HCT116 (cell line): ENCODE results near the gene OR13J1. TPM values are rescaled to one million over a fixed set of nuclear protein-coding genes. Genes with fewer than 3 reads are reported as not detected.

Experiments used
- ATAC-seq: fragments of 200-7000 bp; cut with Tn5 transposase; 2 replicates; pipeline ENCODE4 v1.9.1; 2020; ENCODE audit warnings: mild to moderate bottlenecking, moderate library complexity
- BruUV-seq: library from RNA; stranded (reverse); fragments of 400-500 nt; replicated peaks from 2 replicates; lab custom pipeline; 2021; lab: Mats Ljungman, UMichigan
- CTCF ChIA-PET: fragments of 300-600 bp; sonication (Branson Sonifier 250); formaldehyde crosslinking; loops from one replicate; lab custom pipeline; 2021; ENCODE audit warnings: antibody characterized with exemption; lab: Charles Lee
- POLR2A ChIA-PET: fragments of 300-600, 350-600 bp; sonication (Branson Sonifier 250); formaldehyde crosslinking; loops from one replicate; lab custom pipeline; 2021; ENCODE audit warnings: antibody characterized with exemption; lab: Charles Lee
- RAD21 ChIA-PET, 2 experiments: fragments of 300-600 bp; sonication (Branson Sonifier 250); formaldehyde crosslinking; loops; one replicate each; lab custom pipeline; 2023; ENCODE audit warnings: low total read pairs in 2 of 2; ENCODE audit not compliant: uncharacterized antibody in 2 of 2, unreplicated experiment in 2 of 2, low non-redundant PET in 1 of 2; lab: Charles Lee
- DNase-seq: peaks from one replicate; pipeline ENCODE4 v3.0.0-alpha.2; 2010; ENCODE audit warnings: low read depth, low spot score
- H2AFZ ChIP-seq: fragments of 200-600 bp; shearing (Covaris generic), sonication (generic); 2 replicates; pipeline ENCODE4 v1.6.1; 2017; ENCODE audit warnings: low read depth, mixed run types, mixed read lengths, antibody characterized with exemption, low read length; ENCODE audit not compliant: poor library complexity, severe bottlenecking
- H3K27ac ChIP-seq: 2 replicates; pipeline ENCODE4 v1.5.1; 2012; ENCODE audit warnings: low read depth, low read length
- H3K27me3 ChIP-seq: fragments of 200-600 bp; sonication (generic); 2 replicates; pipeline ENCODE4 v1.6.1; 2016; ENCODE audit warnings: mixed run types, low read length, mixed read lengths; ENCODE audit not compliant: insufficient read depth
- H3K36me3 ChIP-seq, 2 experiments: fragments of 200-500 bp in 1 of 2; fragments of 200-600 bp in 1 of 2; sonication (Bioruptor generic) in 1 of 2; sonication (generic) in 1 of 2; 2 replicates each; pipeline versions ENCODE4 v1.5.1 to v1.6.1; 2014 to 2016; ENCODE audit warnings: low read length in 2 of 2, inconsistent platforms in 1 of 2, mixed read lengths in 1 of 2, mixed run types in 1 of 2; ENCODE audit not compliant: insufficient read depth in 2 of 2, control insufficient read depth in 1 of 2
- H3K4me1 ChIP-seq, 2 experiments: fragments of 200-600 bp in 1 of 2; sonication (generic) in 1 of 2; 2 replicates each; pipeline versions ENCODE4 v1.5.1 to v1.6.1; 2012 to 2017; ENCODE audit warnings: low read length in 2 of 2, inconsistent platforms in 1 of 2, mild to moderate bottlenecking in 1 of 2, mixed read lengths in 1 of 2, mixed run types in 1 of 2, moderate library complexity in 1 of 2; ENCODE audit not compliant: insufficient read depth in 2 of 2, control insufficient read depth in 1 of 2
- H3K4me2 ChIP-seq: fragments of 200-600 bp; sonication (generic); 2 replicates; pipeline ENCODE4 v1.6.1; 2017; ENCODE audit warnings: mixed run types, low read length, mixed read lengths
- H3K4me3 ChIP-seq, 2 experiments: fragments of 200-600 bp in 1 of 2; sonication (generic) in 1 of 2; replicated peaks in 1 of 2; 2 replicates each; pipeline ENCODE4 v1.5.1; 2011 to 2016; ENCODE audit warnings: low read length in 2 of 2, control low read depth in 1 of 2, low read depth in 1 of 2, mild to moderate bottlenecking in 1 of 2, mixed read lengths in 1 of 2, mixed run types in 1 of 2
- H3K79me2 ChIP-seq: fragments of 200-600 bp; sonication (generic); 2 replicates; pipeline ENCODE4 v1.6.1; 2017; ENCODE audit warnings: mild to moderate bottlenecking, mixed run types, low read length, moderate library complexity, mixed read lengths; ENCODE audit not compliant: insufficient read depth
- H3K9ac ChIP-seq: fragments of 200-600 bp; sonication (generic); 2 replicates; pipeline ENCODE4 v1.6.1; 2016; ENCODE audit warnings: low read length, mixed read lengths
- H3K9me2 ChIP-seq: fragments of 200-600 bp; sonication (generic), shearing (Covaris generic); 2 replicates; pipeline ENCODE4 v1.6.1; 2017; ENCODE audit warnings: mixed run types, mild to moderate bottlenecking, moderate library complexity; ENCODE audit not compliant: insufficient read depth
- H3K9me3 ChIP-seq, 2 experiments: fragments of 200-500 bp in 1 of 2; fragments of 200-600 bp in 1 of 2; sonication (Bioruptor generic) in 1 of 2; sonication (generic) in 1 of 2; 2 replicates each; pipeline ENCODE4 v1.6.1; 2014 to 2017; ENCODE audit warnings: low read length in 2 of 2, mixed read lengths in 2 of 2, inconsistent platforms in 1 of 2, low read depth in 1 of 2, mild to moderate bottlenecking in 1 of 2, mixed run types in 1 of 2, moderate library complexity in 1 of 2; ENCODE audit not compliant: control insufficient read depth in 1 of 2, insufficient read depth in 1 of 2
- H4K20me1 ChIP-seq: fragments of 200-600 bp; sonication (generic), shearing (Covaris generic); 2 replicates; pipeline ENCODE4 v1.6.1; 2017; ENCODE audit warnings: mixed run types, mild to moderate bottlenecking, moderate library complexity; ENCODE audit not compliant: insufficient read depth
- CTCF ChIP-seq, 3 experiments: fragments of 200-600 bp in 1 of 3; sonication (generic) in 1 of 3; IDR thresholded peaks in 2 of 3; conservative IDR thresholded peaks in 1 of 3; 2 replicates each; pipeline ENCODE4 v1.5.1; 2012 to 2017; ENCODE audit warnings: low read depth in 2 of 3, low read length in 2 of 3, antibody characterized with exemption in 1 of 3, borderline replicate concordance in 1 of 3, control low read depth in 1 of 3, mild to moderate bottlenecking in 1 of 3, mixed read lengths in 1 of 3, mixed run types in 1 of 3, moderate library complexity in 1 of 3; ENCODE audit not compliant: insufficient read depth in 1 of 3
- ELF1 ChIP-seq: IDR thresholded peaks from 2 replicates; pipeline ENCODE4 v1.6.1; 2012; ENCODE audit warnings: low read depth, borderline replicate concordance
- EZH2phosphoT487 ChIP-seq: fragments of 200-600 bp; IDR thresholded peaks from 2 replicates; pipeline ENCODE4 v1.6.1; 2018; ENCODE audit warnings: antibody characterized with exemption, borderline replicate concordance
- FOSL1 ChIP-seq: IDR thresholded peaks from 2 replicates; pipeline ENCODE4 v1.6.1; 2012; ENCODE audit warnings: low read depth
- MAX ChIP-seq: IDR thresholded peaks from 2 replicates; pipeline ENCODE4 v1.6.1; 2012
- SP1 ChIP-seq: IDR thresholded peaks from 2 replicates; pipeline ENCODE4 v1.6.1; 2012; ENCODE audit warnings: low read depth
- TCF7L2 ChIP-seq: IDR thresholded peaks from 2 replicates; pipeline ENCODE4 v1.7.0; 2011; ENCODE audit warnings: borderline replicate concordance, inconsistent platforms; ENCODE audit not compliant: insufficient read depth, insufficient read length; ENCODE audit errors: extremely low read depth
- YY1 ChIP-seq: IDR thresholded peaks from 2 replicates; pipeline ENCODE4 v1.6.1; 2011; ENCODE audit warnings: low read length, low read depth, moderate library complexity, mild to moderate bottlenecking; ENCODE audit not compliant: insufficient replicate concordance; ENCODE audit errors: extremely low read depth
- intact Hi-C: fragments of 100-400 bp; cut with micrococcal nuclease; formaldehyde crosslinking; loops from 2 replicates; pipeline ENCODE4 v1.10.0; 2022
- total RNA-seq: library from RNA; stranded (reverse); gene quantifications from one replicate; pipeline ENCODE4 v1.2.1, GENCODE V29; 2021; ENCODE audit not compliant: unreplicated experiment

The OR13J1 gene
- total RNA-seq, 1 experiment from 2014 or later: not detected

- ChIA-PET CTCF (interaction anchor here (0.6 to 2.2 kb wide), 13 partner anchors 9 to 170 kb away, joined by 3 to 24 read pairs (median 6); partner anchors contain the start of genes CREB3 and TLN1), RAD21 (interaction anchor here (0.7 kb wide), 2 partner anchors 22 to 120 kb away, joined by 4 to 5 read pairs; no protein-coding TSS in a partner anchor), POLR2A (no interaction called here)
- Histone ChIP-seq H3K4me2 (no peak overlapping the region; the same call in 1 of the 2 replicates), H3K4me1 (peaks cover 32 to 44% of the 10 kb centered on the region in 2 experiments), H3K9ac (no peak overlapping the region), H3K9me3 (no peaks in the 10 kb centered on the region), H3K4me3 (no peak overlapping the region), H3K36me3 (no peaks in the 10 kb centered on the region), H2AFZ (peak overlapping the region; percentile 56), H4K20me1 (no peaks in the 10 kb centered on the region), H3K9me2 (no peaks in the 10 kb centered on the region), H3K79me2 (no peaks in the 10 kb centered on the region), H3K27me3 (no peaks in the 10 kb centered on the region), H3K27ac (no peak overlapping the region)
- intact Hi-C loops: no loop called here
- peak; percentile 35; the same call in 1 of the 2 replicates for ATAC-seq
- BruUV-seq: no TSS peak
- no peak for TF ChIP-seq MAX
- TF ChIP-seq CTCF (IDR thresholded peaks at IDR 0.05 in 2 of 3, conservative IDR thresholded peaks at IDR 0.05 in 1 of 3; ENCODE audit: borderline replicate concordance in 1 of 3, insufficient read depth in 1 of 3, low read depth in 2 of 3, low read length in 2 of 3): peak in 2 of 3 experiments; percentile 51 to 78; a peak in 4 of 6 replicates
- TF ChIP-seq ELF1: no peak
- no peak for TF ChIP-seq TCF7L2
- DNase-seq: peak; percentile 48
Observed at GRCh38 chr9:35903049-35903448, 32.8 kb upstream of the OR13J1 start.

GRCh38 chr9:35899021-35899420 is 28.8 kb upstream of the OR13J1 start:
- no peaks in the 10 kb centered on the region for H3K9me2 ChIP-seq
- H3K4me3 ChIP-seq: no peak overlapping the region
- intact Hi-C loops: no loop called here
- no peaks in the 10 kb centered on the region for H4K20me1 ChIP-seq
- POLR2A ChIA-PET: no interaction called here
- TF ChIP-seq ELF1 (no peak), EZH2phosphoT487 (no peak), FOSL1 (no peak), SP1 (no peak), CTCF (IDR thresholded peaks at IDR 0.05 in 2 of 3, conservative IDR thresholded peaks at IDR 0.05 in 1 of 3; ENCODE audit: borderline replicate concordance in 1 of 3, insufficient read depth in 1 of 3, low read depth in 2 of 3, low read length in 2 of 3) (no peak), MAX (no peak), YY1 (no peak)
- ATAC-seq (no peak), DNase-seq (no peak)
- H2AFZ ChIP-seq: no peak overlapping the region
- CTCF ChIA-PET: interaction anchor here (9.8 kb wide), 1 partner anchor 17 kb away, joined by 50 read pairs; no protein-coding TSS in a partner anchor
- RAD21 ChIA-PET: no interaction called here
- no peaks in the 10 kb centered on the region for H3K79me2 ChIP-seq
- H3K9me3 ChIP-seq: no peaks in the 10 kb centered on the region
- no TSS peak for BruUV-seq
- H3K27me3 ChIP-seq: no peaks in the 10 kb centered on the region
- H3K4me1 ChIP-seq: peaks cover 3 to 6% of the 10 kb centered on the region in 2 experiments; a peak in 2 of 4 replicates
- H3K36me3 ChIP-seq: no peaks in the 10 kb centered on the region
- H3K27ac ChIP-seq: no peak overlapping the region
- H3K9ac ChIP-seq: no peak overlapping the region
- no peak overlapping the region for H3K4me2 ChIP-seq
